ENCODE data around the gene SLC39A9. TPM values are rescaled to one million over a fixed set of nuclear protein-coding genes. Genes with fewer than 3 reads are reported as not detected.

The SLC39A9 gene
- total RNA-seq, 1 experiment from 2014 or later = 39.8 TPM

DNA sequence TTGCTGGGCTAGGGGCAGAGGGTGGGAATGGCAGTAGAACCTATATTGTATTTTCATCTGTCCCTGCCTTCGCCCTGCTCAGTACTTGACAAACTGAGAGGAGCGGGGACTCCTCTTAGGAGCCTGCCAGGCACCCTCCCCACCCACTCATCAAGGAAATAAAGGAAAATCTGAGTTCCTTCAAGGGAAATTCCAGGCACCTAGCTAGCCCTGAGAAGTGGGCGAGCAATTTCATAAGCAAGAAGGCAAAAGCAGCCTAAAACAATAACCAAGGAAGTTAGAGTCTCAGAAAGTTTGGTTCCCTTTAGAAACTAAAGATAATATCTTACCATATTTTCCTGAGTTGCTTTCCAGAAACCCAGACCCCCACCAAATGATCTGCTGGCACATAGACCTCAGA is 75.5 kb downstream of the SLC39A9 start:
- Histone ChIP-seq H3T11ph (ENCODE audit: low read length) (no peak overlapping the region), H2BK20ac (ENCODE audit: low read depth, low read length, poor library complexity, severe bottlenecking) (no peak overlapping the region), H2BK5ac (ENCODE audit: insufficient read length, low read length) (no peak overlapping the region), H3K79me1 (ENCODE audit: insufficient read depth, low read depth, low read length, poor library complexity, severe bottlenecking) (no peaks in the 10 kb centered on the region), H3K4ac (ENCODE audit: low read depth, low read length) (no peak overlapping the region), H2BK15ac (ENCODE audit: low read depth, low read length) (no peak overlapping the region), H3K4me1 (ENCODE audit: insufficient read depth, low read length) (no peaks in the 10 kb centered on the region), H4K20me1 (ENCODE audit: control insufficient read depth, insufficient read depth, insufficient read length) (no peaks in the 10 kb centered on the region), H2BK12ac (ENCODE audit: insufficient read length, low read depth, low read length) (no peak overlapping the region), H3K27me3 (ENCODE audit: insufficient read depth, low read length) (no peaks in the 10 kb centered on the region), H3K4me2 (ENCODE audit: insufficient read depth, insufficient read length, low read length) (no peak overlapping the region), H3K23ac (ENCODE audit: insufficient read length, low read depth, low read length) (no peak overlapping the region), H4K91ac (ENCODE audit: insufficient read length, low read depth, low read length) (no peak overlapping the region), H4K5ac (ENCODE audit: insufficient read length, low read depth, low read length) (no peak overlapping the region), H3K27ac (ENCODE audit: insufficient read length, low read depth, low read length) (no peak overlapping the region), H3K14ac (ENCODE audit: insufficient read depth, low read length) (no peak overlapping the region), H3K79me2 (ENCODE audit: insufficient read depth, low read length) (no peaks in the 10 kb centered on the region), H3K9me3 (ENCODE audit: control insufficient read depth, low read depth, low read length) (no peaks in the 10 kb centered on the region), H4K8ac (replicated peaks; ENCODE audit: insufficient read length, low read depth, low read length) (no peak overlapping the region), H3K23me2 (ENCODE audit: insufficient read length, low read depth, low read length, poor library complexity, severe bottlenecking) (no peaks in the 10 kb centered on the region), H3K56ac (ENCODE audit: insufficient read length, low read depth, low read length) (no peak overlapping the region), H2AK5ac (ENCODE audit: insufficient read length, low read length) (no peak overlapping the region), H3K18ac (ENCODE audit: insufficient read length, low read depth, low read length) (no peak overlapping the region), H2AFZ (ENCODE audit: low read length) (no peak overlapping the region), H2BK120ac (ENCODE audit: low read depth, low read length, poor library complexity, severe bottlenecking) (no peak overlapping the region), H3K9ac (ENCODE audit: extremely low read depth, insufficient read length, low read length) (no peak overlapping the region)
- TF ChIP-seq, protein P1, sequence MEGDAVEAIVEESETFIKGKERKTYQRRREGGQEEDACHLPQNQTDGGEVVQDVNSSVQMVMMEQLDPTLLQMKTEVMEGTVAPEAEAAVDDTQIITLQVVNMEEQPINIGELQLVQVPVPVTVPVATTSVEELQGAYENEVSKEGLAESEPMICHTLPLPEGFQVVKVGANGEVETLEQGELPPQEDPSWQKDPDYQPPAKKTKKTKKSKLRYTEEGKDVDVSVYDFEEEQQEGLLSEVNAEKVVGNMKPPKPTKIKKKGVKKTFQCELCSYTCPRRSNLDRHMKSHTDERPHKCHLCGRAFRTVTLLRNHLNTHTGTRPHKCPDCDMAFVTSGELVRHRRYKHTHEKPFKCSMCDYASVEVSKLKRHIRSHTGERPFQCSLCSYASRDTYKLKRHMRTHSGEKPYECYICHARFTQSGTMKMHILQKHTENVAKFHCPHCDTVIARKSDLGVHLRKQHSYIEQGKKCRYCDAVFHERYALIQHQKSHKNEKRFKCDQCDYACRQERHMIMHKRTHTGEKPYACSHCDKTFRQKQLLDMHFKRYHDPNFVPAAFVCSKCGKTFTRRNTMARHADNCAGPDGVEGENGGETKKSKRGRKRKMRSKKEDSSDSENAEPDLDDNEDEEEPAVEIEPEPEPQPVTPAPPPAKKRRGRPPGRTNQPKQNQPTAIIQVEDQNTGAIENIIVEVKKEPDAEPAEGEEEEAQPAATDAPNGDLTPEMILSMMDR (conservative IDR thresholded peaks at IDR 0.05) = no peak
- Mint-ChIP-seq H3K27ac (no peak overlapping the region; a peak in 1 of 7 replicates), H3K27me3 (ENCODE audit: low read depth) (peaks cover 15% of the 10 kb centered on the region), H3K4me3 (no peak overlapping the region), H3K4me1 (0 out of 4 replicates have a peak, but pooled peaks cover 0 to 5% of the 10 kb centered on the region in 2 experiments), H3K9me3 (peaks cover 3 to 5% of the 10 kb centered on the region in 2 experiments; a peak in 2 of 5 replicates), H3K36me3 (ENCODE audit: insufficient read depth in 1 of 3, low read depth in 3 of 3) (peaks cover 0 to 9% (median 6%) of the 10 kb centered on the region in 3 experiments; a peak in 4 of 7 replicates)
- DNase-seq = no peak
- no CpG with 5 or more reads among the region's 3 CpGs for WGBS (ENCODE audit: extremely low coverage, insufficient read length, low lambda C conversion rate)
